OCI-LY7 (cell line): ENCODE data around the gene RAD51B. TPM values are rescaled to one million over a fixed set of nuclear protein-coding genes. Genes with fewer than 3 reads are reported as not detected.

Experiments used
- BruUV-seq: library from RNA; stranded (reverse); fragments of 400-500 nt; replicated peaks from 2 replicates; lab custom pipeline; 2021; lab: Mats Ljungman, UMichigan
- CTCF ChIA-PET: fragments of 300-600 bp; sonication (Branson Sonifier 250); formaldehyde crosslinking; loops from one replicate; lab custom pipeline; 2022; ENCODE audit warnings: antibody characterized with exemption; ENCODE audit not compliant: unreplicated experiment; lab: Charles Lee
- POLR2A ChIA-PET: fragments of 300-600 bp; sonication (Branson Sonifier 250); formaldehyde crosslinking; loops from one replicate; lab custom pipeline; 2022; ENCODE audit warnings: antibody characterized with exemption; lab: Charles Lee
- DNase-seq: peaks from one replicate; pipeline ENCODE4 v3.0.0-alpha.2; 2015; ENCODE audit warnings: low spot score
- H2AFZ ChIP-seq: fragments of 200-600 bp; sonication (generic), shearing (Covaris generic); 2 replicates; pipeline ENCODE4 v1.6.1; 2014; ENCODE audit warnings: mild to moderate bottlenecking, antibody characterized with exemption, low read length, moderate library complexity
- H3K27ac ChIP-seq: fragments of 200-600 bp; sonication (generic); 2 replicates; pipeline ENCODE4 v1.5.1; 2014; ENCODE audit warnings: mixed run types, low read depth, mild to moderate bottlenecking, moderate library complexity, low read length, inconsistent platforms; ENCODE audit not compliant: poor library complexity, severe bottlenecking
- H3K36me3 ChIP-seq: fragments of 200-600 bp; sonication (generic); 2 replicates; pipeline ENCODE4 v1.6.1; 2014; ENCODE audit warnings: mild to moderate bottlenecking, antibody characterized with exemption, low read length, moderate library complexity, mixed read lengths; ENCODE audit not compliant: insufficient read depth
- H3K4me1 ChIP-seq: fragments of 200-600 bp; sonication (generic); 2 replicates; pipeline ENCODE4 v1.5.1; 2014; ENCODE audit warnings: mild to moderate bottlenecking, low read length; ENCODE audit not compliant: insufficient read depth, poor library complexity, severe bottlenecking
- H3K4me2 ChIP-seq: fragments of 200-600 bp; sonication (generic); 2 replicates; pipeline ENCODE4 v1.6.1; 2014; ENCODE audit warnings: mild to moderate bottlenecking, low read length
- H3K4me3 ChIP-seq: fragments of 200-600 bp; sonication (generic); 2 replicates; pipeline ENCODE4 v1.5.1; 2014; ENCODE audit warnings: mild to moderate bottlenecking, low read depth, low read length; ENCODE audit not compliant: poor library complexity, severe bottlenecking
- H3K79me2 ChIP-seq: fragments of 200-600 bp; sonication (generic); 2 replicates; pipeline ENCODE4 v1.6.1; 2016; ENCODE audit warnings: low read depth, mild to moderate bottlenecking, low read length, moderate library complexity, mixed read lengths; ENCODE audit not compliant: insufficient read depth
- H3K9me2 ChIP-seq: fragments of 200-600 bp; sonication (generic); 2 replicates; pipeline ENCODE4 v1.6.1; 2016; ENCODE audit warnings: mild to moderate bottlenecking, low read length, mixed read lengths; ENCODE audit not compliant: insufficient read depth
- H3K9me3 ChIP-seq: fragments of 200-600 bp; sonication (generic); 2 replicates; pipeline ENCODE4 v1.6.1; 2014; ENCODE audit warnings: mild to moderate bottlenecking, mixed run types, low read length, mixed read lengths
- H4K20me1 ChIP-seq: fragments of 200-600 bp; sonication (generic); 2 replicates; pipeline ENCODE4 v1.6.1; 2014; ENCODE audit warnings: mild to moderate bottlenecking, antibody characterized with exemption, low read length, moderate library complexity, mixed read lengths; ENCODE audit not compliant: insufficient read depth
- CTCF ChIP-seq: fragments of 200-600 bp; sonication (generic); conservative IDR thresholded peaks from 2 replicates; pipeline ENCODE4 v1.5.1; 2014; ENCODE audit warnings: mild to moderate bottlenecking, antibody characterized with exemption, low read length, moderate library complexity, mixed read lengths
- EZH2phosphoT487 ChIP-seq: fragments of 200-600 bp; sonication (generic); IDR thresholded peaks from 2 replicates; pipeline ENCODE4 v1.6.1; 2018; ENCODE audit warnings: low read depth, borderline replicate concordance, mild to moderate bottlenecking, mixed run types, antibody characterized with exemption, low read length, moderate library complexity, mixed read lengths
- intact Hi-C: fragments of 100-400 bp; cut with micrococcal nuclease; formaldehyde crosslinking; loops from one replicate; pipeline ENCODE4 v1.10.0; 2022; ENCODE audit not compliant: unreplicated experiment
- total RNA-seq, 2 experiments: library from RNA; depleted of rRNA in 1 of 2; stranded (reverse); fragments of >200 nt in 1 of 2; shearing (Covaris generic) in 1 of 2; gene quantifications; 2 replicates each; pipeline ENCODE4 v1.2.3, GENCODE V29; 2014 to 2022

RAD51B gene
- total RNA-seq, 2 experiments from 2014 or later, result 41.4 to 89.9 TPM

DNA sequence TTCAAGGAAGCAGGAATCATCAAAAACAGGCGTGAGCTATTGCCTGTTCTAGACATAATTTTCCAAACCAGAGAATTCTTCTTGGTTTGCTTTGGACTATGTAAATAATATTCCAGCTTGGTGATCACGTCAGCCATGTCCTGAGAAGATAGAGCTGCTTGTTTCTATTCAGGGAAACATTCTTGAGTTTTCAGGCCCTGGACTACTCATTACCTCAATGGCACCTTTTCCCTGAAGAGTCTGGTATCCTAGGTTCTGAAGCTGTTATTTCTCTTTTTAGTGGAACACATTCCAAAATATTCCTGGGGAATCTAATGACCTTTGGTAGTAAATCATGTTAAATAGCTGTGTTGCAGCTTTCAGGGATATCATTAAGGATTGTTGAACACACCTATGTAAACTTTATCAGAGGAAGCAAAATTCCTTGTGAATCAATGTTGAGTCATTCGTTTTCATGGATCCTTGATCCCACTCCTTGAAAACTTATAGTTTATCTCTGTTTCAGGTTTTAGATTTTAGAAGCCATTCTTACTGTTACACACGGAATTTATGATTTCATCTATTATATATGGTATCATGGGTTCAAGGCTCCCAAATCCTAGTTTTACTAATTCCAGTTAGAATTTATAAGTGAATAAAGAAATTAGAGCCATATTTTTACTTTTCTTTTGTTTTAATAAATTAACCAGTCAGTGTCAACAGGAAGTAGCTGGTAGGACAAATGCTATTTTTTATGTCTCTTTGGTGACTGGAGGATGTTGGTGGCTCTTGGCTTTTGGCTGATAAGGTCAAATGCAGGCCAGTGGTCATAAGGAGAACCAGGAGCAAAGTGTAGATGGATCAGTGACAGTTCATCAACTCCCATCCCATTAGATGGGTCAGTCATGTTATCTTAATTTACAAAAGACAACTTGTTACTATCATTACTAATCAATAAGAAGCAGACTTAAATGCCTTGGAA is 593.2 kb downstream of the RAD51B start:
- Histone ChIP-seq H3K27ac (no peak overlapping the region), H3K9me2 (no peaks in the 10 kb centered on the region), H3K9me3 (no peaks in the 10 kb centered on the region), H4K20me1 (no peaks in the 10 kb centered on the region), H3K4me1 (peaks cover 38% of the 10 kb centered on the region), H3K79me2 (no peaks in the 10 kb centered on the region), H3K36me3 (no peaks in the 10 kb centered on the region), H3K4me3 (no peak overlapping the region), H3K4me2 (no peak overlapping the region), H2AFZ (no peak overlapping the region)
- DNase-seq, result no peak
- CTCF ChIA-PET, result interaction anchor here (0.5 to 0.7 kb wide), 2 partner anchors 94 to 186 kb away, joined by 3 to 10 read pairs; no protein-coding TSS in a partner anchor
- no peak for TF ChIP-seq CTCF
- no peak for TF ChIP-seq EZH2phosphoT487
- POLR2A ChIA-PET, result interaction anchor here (0.6 to 1.6 kb wide), 6 partner anchors 10 to 137 kb away, joined by 3 to 4 read pairs (median 3); no protein-coding TSS in a partner anchor
- BruUV-seq, result no TSS peak
- intact Hi-C loops, result no loop called here

- Histone ChIP-seq H3K36me3 (no peaks in the 10 kb centered on the region), H4K20me1 (no peaks in the 10 kb centered on the region), H3K9me3 (no peaks in the 10 kb centered on the region), H2AFZ (no peak overlapping the region), H3K4me1 (peaks cover 34% of the 10 kb centered on the region), H3K27ac (no peak overlapping the region), H3K79me2 (no peaks in the 10 kb centered on the region), H3K4me2 (no peak overlapping the region), H3K9me2 (no peaks in the 10 kb centered on the region), H3K4me3 (no peak overlapping the region)
- CTCF ChIA-PET, result no interaction called here
- DNase-seq, result no peak
- TF ChIP-seq EZH2phosphoT487 (no peak), CTCF (no peak)
- POLR2A ChIA-PET, result interaction anchor here (0.6 to 1.6 kb wide), 4 partner anchors 9 to 81 kb away, joined by 3 to 4 read pairs (median 3); no protein-coding TSS in a partner anchor
- intact Hi-C loops, result no loop called here
- no TSS peak for BruUV-seq
Observed at GRCh38 chr14:68413509-68413908, 593.9 kb downstream of the RAD51B start.
